HG02852 (cell line): ENCODE data around the gene OR5P2.
"Not testable (repeated sequence)": the region's sequence is repeated elsewhere in the genome, so short reads cannot be mapped to it uniquely, and the experiment has no call there.

Experiments used
- ATAC-seq: cut with Tn5 transposase; IDR thresholded peaks from one replicate; pipeline ENCODE4 v1.9.1; 2021; ENCODE audit warnings: mild to moderate bottlenecking, moderate library complexity; ENCODE audit not compliant: unreplicated experiment

OR5P2 gene

GRCh38 chr11:7796842-7797241 lies at the start of gene OR5P2:
OR5P2 (minus strand) TSS chr11:7796942; CDS start chr11:7796942, 0 bp downstream.
- no peak for ATAC-seq

GRCh38 chr11:7846003-7846402 lies 49.3 kb upstream of the OR5P2 start:
- no peak for ATAC-seq

DNA sequence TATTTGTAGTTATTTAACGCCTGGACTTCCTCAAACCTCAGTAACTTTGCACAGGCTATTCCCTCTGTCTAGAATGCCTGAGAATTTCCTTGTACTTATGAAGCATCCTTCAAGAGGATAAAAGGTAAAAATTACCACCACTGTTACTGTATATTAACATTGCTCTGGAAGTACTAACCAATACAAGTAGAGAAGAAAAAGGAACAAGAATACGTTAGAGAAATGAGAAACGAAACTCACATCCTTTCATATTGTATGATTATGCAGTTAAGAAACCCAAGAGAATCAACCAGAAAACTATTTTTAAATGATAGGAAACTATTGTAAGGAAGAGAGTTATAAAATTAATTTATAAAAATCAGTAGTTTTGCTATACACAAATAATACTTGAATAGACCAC lies 48.2 kb upstream of the OR5P2 start:
- ATAC-seq: no peak

- no peak for ATAC-seq
These were observed 47.8 kb upstream of the OR5P2 start for GRCh38 chr11:7844521-7844920.

- ATAC-seq: no peak
These were observed 43.8 kb upstream of the OR5P2 start for GRCh38 chr11:7840578-7840977.

- ATAC-seq: no peak
These were observed 36.8 kb upstream of the OR5P2 start for GRCh38 chr11:7833527-7833926.

GRCh38 chr11:7830740-7831139 lies 34.0 kb upstream of the OR5P2 start, which contains the start of gene OR5P3:
OR5P3 (minus strand) TSS chr11:7830840.
- no peak for ATAC-seq

DNA sequence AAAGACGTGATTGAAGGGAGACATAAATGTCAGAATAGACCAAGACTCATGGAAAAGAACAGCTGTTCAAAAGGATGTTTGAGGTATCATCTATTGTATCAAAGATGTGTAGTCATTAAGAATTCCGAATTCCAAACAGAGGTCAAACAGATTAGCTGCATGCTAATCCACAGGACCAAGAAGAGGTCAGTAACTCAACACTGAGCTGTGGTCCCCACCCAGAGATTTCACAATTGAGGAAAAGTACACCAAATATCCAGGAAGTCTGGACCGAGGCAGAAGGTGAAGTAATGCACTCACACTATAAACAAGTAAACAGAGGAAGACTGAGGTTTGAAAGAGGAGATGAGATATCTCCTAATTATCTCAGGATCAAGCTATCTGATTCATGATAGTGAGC lies 29.6 kb upstream of the OR5P2 start:
- no peak for ATAC-seq

GRCh38 chr11:7820417-7820816 lies 23.7 kb upstream of the OR5P2 start:
- ATAC-seq: not testable (repeated sequence)

GRCh38 chr11:7814897-7815296 lies 18.2 kb upstream of the OR5P2 start:
- not testable (repeated sequence) for ATAC-seq

GRCh38 chr11:7810301-7810700 lies 13.6 kb upstream of the OR5P2 start:
- not testable (repeated sequence) for ATAC-seq

GRCh38 chr11:7793233-7793632 lies 3.5 kb downstream of the OR5P2 start:
- no peak for ATAC-seq

DNA sequence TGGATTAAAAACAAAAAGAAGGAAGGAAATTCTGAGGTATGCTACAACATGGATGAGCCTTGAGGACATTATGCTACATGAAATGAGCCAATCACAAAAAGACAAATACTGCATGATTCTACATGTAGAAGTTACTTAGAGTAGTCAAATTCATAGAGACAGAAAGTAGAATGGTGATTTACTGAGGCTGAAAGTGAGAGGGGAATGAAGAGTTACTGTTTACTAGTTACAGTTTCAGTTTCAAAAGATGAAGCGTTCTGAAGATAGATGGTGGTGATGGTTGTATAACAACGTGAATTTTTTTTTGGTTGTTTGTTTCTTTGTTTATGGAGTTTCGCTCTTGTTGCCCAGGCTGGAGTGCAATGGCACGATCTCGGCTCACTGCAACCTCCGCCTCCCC lies 9.5 kb downstream of the OR5P2 start:
- ATAC-seq: peak; percentile 99

GRCh38 chr11:7775689-7776088 lies 21.1 kb downstream of the OR5P2 start:
- no peak for ATAC-seq

DNA sequence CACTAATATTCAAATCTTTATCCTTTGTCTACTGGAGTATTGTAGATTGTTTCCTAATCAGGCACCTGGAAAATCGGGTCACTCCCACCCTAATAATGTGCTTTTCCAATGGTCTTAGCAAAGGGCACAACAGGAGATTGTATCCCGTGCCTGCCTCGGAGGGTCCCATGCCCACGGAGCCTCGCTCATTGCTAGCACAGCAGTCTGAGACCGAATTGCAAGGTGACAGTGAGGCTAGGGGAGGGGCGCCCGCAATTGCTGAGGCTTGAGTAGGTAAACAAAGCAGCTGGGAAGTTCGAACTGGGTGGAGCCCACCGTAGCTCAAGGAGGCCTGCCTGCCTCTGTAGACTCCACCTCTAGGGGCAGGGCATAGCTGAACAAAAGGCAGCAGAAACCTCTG lies 32.4 kb downstream of the OR5P2 start:
- not testable (repeated sequence) for ATAC-seq

GRCh38 chr11:7759010-7759409 lies 37.7 kb downstream of the OR5P2 start:
- peak; percentile 91 for ATAC-seq

- no peak for ATAC-seq
These were observed 47.3 kb downstream of the OR5P2 start for GRCh38 chr11:7749456-7749855.
